ENCODE measurements around the gene ECI1.
A peak's percentile ranks its signal among the peaks of the same experiment; 100 is the strongest.

Gene ECI1

DNA sequence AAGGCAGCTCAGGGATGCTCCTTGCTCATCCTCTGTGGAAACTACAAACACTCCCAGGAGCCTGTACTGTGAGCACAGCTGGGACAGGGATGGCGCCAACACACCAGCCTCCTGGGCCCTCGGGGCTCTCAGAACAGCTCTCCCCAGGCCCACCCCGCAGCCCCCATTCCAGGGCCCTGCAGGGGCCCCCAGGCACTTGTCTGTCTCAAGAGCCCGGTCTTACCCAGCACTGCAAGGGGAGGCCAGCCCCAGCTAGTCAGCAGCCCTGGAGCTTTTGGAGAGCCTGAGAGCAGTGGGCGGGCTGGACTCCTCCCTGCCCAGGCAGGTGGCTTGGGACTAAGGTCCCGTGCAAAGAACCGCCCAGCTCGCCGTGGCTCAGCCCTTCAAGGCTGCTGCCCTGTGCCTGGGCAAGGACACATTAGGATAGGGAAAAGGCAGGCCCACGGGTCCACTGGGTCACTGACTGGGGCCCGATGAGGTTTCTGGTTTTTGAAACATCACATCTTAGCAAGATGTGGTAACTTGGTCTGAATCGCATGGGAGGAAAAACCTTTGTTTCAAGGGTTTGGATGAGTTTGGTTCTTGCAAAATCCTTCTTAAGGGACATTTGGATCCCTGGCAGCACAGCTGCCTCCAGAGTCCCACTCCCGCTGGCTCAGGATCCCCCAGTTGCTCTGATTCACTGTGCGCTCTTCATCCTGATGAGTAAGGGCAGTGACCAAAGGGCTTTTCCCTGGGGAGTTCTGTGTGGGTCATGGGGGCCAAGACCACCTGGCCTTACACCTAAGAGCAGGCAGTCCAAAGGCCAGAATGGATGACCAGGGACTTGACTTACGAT is 12.3 kb downstream of the ECI1 start:
- peak; percentile 72 for DNase-seq (ENCODE audit: low spot score)
- TF ChIP-seq, protein P1, sequence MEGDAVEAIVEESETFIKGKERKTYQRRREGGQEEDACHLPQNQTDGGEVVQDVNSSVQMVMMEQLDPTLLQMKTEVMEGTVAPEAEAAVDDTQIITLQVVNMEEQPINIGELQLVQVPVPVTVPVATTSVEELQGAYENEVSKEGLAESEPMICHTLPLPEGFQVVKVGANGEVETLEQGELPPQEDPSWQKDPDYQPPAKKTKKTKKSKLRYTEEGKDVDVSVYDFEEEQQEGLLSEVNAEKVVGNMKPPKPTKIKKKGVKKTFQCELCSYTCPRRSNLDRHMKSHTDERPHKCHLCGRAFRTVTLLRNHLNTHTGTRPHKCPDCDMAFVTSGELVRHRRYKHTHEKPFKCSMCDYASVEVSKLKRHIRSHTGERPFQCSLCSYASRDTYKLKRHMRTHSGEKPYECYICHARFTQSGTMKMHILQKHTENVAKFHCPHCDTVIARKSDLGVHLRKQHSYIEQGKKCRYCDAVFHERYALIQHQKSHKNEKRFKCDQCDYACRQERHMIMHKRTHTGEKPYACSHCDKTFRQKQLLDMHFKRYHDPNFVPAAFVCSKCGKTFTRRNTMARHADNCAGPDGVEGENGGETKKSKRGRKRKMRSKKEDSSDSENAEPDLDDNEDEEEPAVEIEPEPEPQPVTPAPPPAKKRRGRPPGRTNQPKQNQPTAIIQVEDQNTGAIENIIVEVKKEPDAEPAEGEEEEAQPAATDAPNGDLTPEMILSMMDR (IDR thresholded peaks at IDR 0.05): no peak
- no peak overlapping the region for H3K4me3 ChIP-seq
- H3K27ac ChIP-seq: peak overlapping the region in 1 of 2 donors; percentile 41

DNA sequence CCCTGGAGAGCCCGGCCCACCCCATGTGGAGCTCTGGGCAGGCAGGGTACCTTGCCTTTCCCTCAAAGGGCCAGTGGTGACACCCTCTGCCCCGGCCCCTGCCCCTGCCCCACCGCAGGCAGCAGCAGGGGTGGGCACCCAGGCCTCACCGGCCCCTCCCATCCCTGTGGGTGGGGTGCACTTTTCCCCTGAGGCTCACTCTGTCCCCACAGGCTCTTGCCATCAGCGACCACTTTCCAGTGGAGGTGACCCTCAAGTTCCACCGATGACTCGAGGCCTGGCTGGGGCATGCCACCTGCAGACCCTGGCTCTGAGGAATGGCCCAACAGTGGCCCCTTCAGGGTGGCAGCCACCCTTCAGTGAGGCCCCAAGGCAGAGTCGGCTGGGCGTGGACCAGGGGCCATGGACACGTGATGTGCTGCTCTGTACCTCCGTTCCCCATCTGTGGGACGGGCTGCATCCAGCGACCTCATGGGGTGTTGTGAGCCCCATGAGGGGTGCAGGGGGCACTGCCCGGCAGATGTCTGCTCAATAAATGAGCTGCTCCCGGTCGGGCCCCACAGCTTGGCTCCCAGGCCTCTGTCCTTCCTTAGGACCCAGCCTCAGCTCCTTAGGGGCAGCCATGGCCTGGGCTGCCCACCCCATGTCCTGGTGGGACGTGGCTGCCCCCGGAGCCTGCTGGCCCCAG is 13.1 kb downstream of the ECI1 start:
- no peak overlapping the region for H3K27ac ChIP-seq
- DNase-seq (ENCODE audit: low spot score): peak; percentile 72
- H3K4me3 ChIP-seq: no peak overlapping the region
- TF ChIP-seq, protein P1 (IDR thresholded peaks at IDR 0.05): no peak

DNA sequence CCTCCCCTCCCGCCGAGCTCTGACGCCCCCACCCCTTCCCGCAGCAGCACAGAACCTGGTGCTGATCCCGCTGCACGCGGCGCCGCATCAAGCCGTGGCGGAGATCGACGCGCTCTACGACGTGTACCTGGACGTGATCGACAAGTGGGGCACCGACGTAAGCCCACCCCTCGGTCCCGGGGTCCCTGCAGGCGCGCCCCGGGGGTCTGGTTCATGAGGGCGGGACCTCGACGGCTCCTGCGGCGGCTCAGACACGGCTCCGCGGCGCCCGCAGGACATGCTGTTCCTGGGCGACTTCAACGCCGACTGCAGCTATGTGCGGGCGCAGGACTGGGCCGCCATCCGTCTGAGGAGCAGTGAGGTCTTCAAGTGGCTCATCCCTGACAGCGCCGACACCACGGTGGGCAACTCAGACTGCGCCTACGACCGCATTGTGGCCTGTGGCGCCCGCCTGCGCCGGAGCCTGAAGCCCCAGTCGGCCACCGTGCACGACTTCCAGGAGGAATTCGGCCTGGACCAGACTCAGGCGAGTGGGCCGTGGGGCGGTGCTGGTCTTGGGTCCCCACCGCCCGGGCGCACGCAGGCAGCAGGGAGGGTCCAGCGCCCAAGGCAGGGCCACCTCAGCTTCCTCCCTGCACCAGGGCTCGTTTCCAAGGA is 13.8 kb downstream of the ECI1 start:
- TF ChIP-seq, protein P1 (IDR thresholded peaks at IDR 0.05): no peak
- DNase-seq (ENCODE audit: low spot score): no peak
- Histone ChIP-seq H3K27ac (no peak overlapping the region), H3K4me3 (peak overlapping the region; percentile 62)

DNA sequence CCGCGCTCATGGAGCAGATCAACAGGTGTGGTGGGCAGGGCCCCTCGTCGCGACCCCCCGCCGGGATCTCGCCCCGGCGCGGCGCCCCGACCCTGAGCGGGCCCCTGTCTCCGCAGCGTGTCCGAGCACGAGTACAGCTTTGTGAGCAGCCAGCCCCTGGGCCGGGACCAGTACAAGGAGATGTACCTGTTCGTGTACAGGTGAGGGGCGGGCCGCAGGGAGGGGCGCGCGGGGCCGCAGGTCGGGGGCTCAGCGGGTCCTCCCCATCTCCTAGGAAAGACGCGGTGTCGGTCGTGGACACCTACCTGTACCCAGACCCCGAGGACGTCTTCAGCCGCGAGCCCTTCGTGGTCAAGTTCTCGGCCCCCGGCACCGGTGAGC is 14.3 kb downstream of the ECI1 start:
- no peak for DNase-seq (ENCODE audit: low spot score)
- H3K27ac ChIP-seq: no peak overlapping the region
- peak overlapping the region; percentile 62 for H3K4me3 ChIP-seq
- TF ChIP-seq, protein P1 (IDR thresholded peaks at IDR 0.05): no peak

DNA sequence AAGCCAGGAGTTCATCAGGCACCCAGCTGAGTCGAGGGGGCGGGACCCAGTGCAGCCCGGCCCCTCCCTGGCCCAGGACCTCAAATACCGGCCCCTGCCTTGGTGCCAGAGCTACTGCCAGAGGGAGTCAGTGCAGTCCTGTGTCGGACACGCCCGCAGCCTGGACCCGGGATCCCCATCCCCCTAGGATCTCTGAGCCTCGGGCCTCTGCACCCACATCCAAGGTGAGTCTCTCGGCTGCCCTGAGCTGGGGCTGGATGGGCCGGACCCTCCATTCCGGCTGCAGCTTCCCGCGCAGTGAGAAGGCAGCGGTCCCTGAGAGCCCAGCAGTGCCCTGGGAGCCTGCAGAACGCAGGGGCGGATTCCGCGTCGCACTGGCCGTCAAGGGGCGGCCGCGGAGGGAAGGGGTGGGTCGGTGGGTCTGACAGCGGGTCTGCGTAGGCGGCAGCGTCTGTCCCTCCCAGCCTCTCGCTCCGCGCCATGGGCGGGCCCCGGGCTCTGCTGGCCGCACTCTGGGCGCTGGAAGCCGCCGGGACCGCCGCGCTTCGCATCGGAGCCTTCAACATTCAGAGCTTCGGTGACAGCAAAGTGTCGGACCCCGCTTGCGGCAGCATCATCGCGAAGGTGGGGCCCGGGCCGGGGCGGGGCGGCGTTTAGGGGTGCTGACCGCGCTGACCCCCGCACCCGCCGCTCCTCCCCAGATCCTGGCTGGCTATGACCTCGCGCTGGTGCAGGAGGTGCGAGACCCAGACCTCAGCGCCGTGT is 14.9 kb downstream of the ECI1 start, which contains the start of gene DNASE1L2:
Gene DNASE1L2 (plus strand): TSS at position 108 of the 765 bp plus-strand sequence. CDS start 373 bp downstream, at position 481.
- peak within 1 kb of the TSS; percentile 62 for H3K4me3 ChIP-seq
- TF ChIP-seq, protein P1 (IDR thresholded peaks at IDR 0.05): no peak
- no peak within 1 kb of the TSS for H3K27ac ChIP-seq
- DNase-seq (ENCODE audit: low spot score): no peak

DNA sequence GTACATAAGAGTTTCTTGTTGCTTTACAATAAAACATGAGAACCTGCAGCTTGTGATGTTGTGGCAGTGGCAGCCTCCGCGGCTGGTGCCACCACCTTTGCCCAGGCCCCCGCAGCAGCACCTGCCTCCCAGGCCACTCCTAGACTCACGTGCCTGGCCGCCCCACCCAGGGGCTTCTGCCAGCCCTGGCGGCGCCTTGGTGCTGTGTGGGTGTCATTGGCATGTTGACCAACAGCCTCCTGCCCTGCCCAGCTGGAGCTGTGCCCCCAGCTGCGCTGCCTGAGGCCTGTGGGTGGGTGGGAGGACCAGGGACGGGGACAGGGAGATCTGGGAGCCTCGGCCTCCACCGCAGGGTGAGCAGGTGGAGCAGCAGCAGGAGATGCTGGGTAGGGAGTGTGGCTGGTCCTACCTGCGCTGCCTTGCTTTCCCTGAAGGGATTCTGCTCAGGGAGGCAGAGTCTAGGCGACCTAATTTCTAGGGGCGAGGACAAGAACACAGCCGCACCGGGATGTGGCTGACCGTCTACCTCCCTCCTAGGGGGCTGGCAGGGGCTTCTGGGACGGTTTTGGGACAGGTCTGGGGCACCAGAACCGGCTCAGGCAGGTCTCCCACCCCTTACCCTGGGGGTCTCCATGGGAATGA is 15.6 kb downstream of the ECI1 start:
- DNase-seq (ENCODE audit: low spot score): no peak
- H3K27ac ChIP-seq: no peak overlapping the region
- no peak overlapping the region for H3K4me3 ChIP-seq
- TF ChIP-seq, protein P1 (IDR thresholded peaks at IDR 0.05): no peak
